ENCODE results near the gene ZNF684. TPM values are rescaled to one million over a fixed set of nuclear protein-coding genes. Genes with fewer than 3 reads are reported as not detected.

Gene ZNF684
- total RNA-seq, 4 donors from 2014 or later, result 2.3 to 11.5 (median 5.0) TPM

DNA sequence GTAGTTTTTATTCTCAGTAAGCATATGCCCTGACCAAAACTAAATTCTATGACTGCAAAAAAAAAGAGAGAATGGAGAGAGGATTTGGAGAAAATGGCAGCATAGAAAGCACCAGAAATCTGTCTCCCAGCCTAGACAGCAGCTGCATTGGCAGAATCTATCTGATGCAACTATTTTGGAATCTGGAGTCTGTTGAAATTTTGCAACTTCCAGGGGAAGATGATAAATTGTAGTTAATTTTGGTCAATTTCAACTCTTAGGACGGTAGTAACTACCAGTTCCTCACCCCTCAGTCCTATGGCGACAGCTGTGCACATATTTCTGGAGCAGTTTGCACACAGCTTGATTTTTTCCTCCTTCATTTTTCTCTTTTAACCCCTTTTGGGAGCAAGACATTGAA is 11.9 kb upstream of the ZNF684 start:
- Histone ChIP-seq H3K9me3 (peaks cover 0 to 17% (median 0%) of the 10 kb centered on the region in 3 donors), H3K27me3 (no peaks in the 10 kb centered on the region), H3K36me3 (peaks cover 0 to 19% of the 10 kb centered on the region in 2 donors), H3K4me1 (no peaks in the 10 kb centered on the region), H3K27ac (no peak overlapping the region), H3K4me3 (no peak overlapping the region)
- WGBS, 2 donors (ENCODE audit: low coverage in 1 of 2), result 68 to 92% methylated on average over 2 of the region's 2 CpGs
- ATAC-seq, result no peak
- TF ChIP-seq POLR2A (IDR thresholded peaks at IDR 0.05) (no peak), POLR2AphosphoS5 (IDR thresholded peaks at IDR 0.05) (no peak), EP300 (IDR thresholded peaks at IDR 0.05) (no peak)
- TF ChIP-seq, protein P1, sequence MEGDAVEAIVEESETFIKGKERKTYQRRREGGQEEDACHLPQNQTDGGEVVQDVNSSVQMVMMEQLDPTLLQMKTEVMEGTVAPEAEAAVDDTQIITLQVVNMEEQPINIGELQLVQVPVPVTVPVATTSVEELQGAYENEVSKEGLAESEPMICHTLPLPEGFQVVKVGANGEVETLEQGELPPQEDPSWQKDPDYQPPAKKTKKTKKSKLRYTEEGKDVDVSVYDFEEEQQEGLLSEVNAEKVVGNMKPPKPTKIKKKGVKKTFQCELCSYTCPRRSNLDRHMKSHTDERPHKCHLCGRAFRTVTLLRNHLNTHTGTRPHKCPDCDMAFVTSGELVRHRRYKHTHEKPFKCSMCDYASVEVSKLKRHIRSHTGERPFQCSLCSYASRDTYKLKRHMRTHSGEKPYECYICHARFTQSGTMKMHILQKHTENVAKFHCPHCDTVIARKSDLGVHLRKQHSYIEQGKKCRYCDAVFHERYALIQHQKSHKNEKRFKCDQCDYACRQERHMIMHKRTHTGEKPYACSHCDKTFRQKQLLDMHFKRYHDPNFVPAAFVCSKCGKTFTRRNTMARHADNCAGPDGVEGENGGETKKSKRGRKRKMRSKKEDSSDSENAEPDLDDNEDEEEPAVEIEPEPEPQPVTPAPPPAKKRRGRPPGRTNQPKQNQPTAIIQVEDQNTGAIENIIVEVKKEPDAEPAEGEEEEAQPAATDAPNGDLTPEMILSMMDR (IDR thresholded peaks at IDR 0.05), result no peak

DNA sequence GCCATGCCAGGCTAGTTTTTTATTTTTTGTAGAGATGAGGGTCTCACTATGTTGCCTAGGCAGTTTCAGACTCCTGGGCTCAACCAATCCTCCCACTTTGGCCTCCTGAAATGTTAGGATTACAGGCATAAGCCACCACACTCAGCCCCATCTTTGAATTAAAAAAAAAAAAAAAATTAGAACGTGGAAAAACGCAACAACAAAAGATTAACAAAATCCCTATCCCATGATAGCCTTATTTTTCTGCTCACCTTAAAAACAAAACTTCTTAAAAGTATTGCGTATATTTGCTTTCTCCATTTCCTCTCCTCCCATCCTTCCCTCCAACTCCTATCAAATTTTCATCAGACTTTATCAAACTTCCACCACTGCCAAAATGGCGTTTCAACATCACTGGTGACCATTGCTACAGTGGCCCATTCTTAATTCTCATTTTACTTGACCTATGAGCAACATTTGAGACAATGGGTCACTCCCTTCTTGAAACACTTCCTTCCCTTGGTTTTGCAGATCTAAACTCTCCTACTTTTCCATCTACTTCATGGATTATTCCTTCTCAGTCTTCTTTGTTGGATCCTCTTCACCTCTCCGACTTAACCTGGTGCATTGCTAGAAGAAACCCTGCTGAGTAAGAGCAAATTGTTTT is 579 bp upstream of the ZNF684 start:
- Histone ChIP-seq H3K4me3 (peak overlapping the region; percentile 61 to 87), H3K27me3 (no peaks in the 10 kb centered on the region), H3K4me1 (peaks cover 6 to 15% (median 10%) of the 10 kb centered on the region in 3 donors), H3K9me3 (no peaks in the 10 kb centered on the region), H3K27ac (peak overlapping the region; percentile 79 to 90 (median 85)), H3K36me3 (peaks cover 0 to 3% of the 10 kb centered on the region in 2 donors)
- TF ChIP-seq, protein P1 (IDR thresholded peaks at IDR 0.05), result no peak
- no peak for TF ChIP-seq POLR2A (IDR thresholded peaks at IDR 0.05)
- TF ChIP-seq POLR2AphosphoS5 (IDR thresholded peaks at IDR 0.05), result no peak
- TF ChIP-seq EP300 (IDR thresholded peaks at IDR 0.05), result no peak
- peak; percentile 42 for ATAC-seq
- WGBS, 2 donors (ENCODE audit: low coverage in 1 of 2), result 19 to 35% methylated on average over 5 of the region's 5 CpGs

DNA sequence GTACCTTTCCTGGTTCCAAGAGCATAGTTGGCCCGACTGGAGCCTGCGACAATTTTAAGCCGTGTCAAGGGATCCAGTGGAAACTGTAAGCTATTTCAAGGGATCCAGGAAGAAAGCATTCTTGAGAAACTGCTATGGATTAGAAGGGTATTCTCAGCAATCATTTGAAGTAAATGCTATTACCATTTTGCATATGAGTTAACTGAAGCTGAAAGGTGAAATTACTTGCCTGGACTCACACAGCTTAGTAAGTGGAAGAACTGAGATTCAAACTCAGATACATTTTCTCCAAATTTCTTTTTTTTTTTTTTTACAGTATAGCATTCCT is 589 bp downstream of the ZNF684 start:
- Histone ChIP-seq H3K27ac (peak overlapping the region; percentile 79 to 90 (median 85)), H3K9me3 (no peaks in the 10 kb centered on the region), H3K36me3 (peaks cover 0 to 4% of the 10 kb centered on the region in 2 donors), H3K4me1 (peaks cover 6 to 15% (median 10%) of the 10 kb centered on the region in 3 donors), H3K4me3 (peak overlapping the region; percentile 61 to 87), H3K27me3 (no peaks in the 10 kb centered on the region)
- no peak for TF ChIP-seq EP300 (IDR thresholded peaks at IDR 0.05)
- TF ChIP-seq POLR2AphosphoS5 (IDR thresholded peaks at IDR 0.05), result no peak
- TF ChIP-seq, protein P1 (IDR thresholded peaks at IDR 0.05), result no peak
- TF ChIP-seq POLR2A (IDR thresholded peaks at IDR 0.05), result no peak
- ATAC-seq, result no peak
- 0 to 6% methylated on average over 3 of the region's 3 CpGs for WGBS, 2 donors (ENCODE audit: low coverage in 1 of 2)

DNA sequence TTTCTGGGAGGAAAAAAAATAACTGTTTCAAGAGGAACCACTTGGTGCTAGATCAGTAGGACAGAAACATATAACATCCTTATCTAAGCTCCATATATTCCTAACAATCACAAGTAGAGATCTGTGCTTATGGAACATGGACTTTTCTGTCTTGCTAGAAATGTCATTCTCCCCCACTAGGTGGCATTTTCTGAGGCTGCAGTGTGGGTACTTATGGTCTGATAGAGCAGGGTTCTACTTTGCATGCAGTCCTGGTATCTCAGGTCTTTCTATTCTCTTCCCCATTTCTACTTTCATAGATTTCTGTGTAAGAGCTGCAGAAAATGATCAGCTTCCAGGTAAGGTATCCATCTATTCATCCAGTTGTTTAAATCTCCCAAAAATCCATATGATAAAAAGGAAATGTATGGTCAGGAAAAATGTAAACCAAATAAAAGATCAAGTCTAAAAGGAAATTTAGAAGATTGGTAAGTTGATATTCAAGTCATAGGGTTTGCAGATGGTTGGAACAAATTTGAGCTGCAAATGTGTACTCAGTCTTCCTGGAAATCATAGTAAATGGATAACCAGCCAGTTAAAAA is 1.5 kb downstream of the ZNF684 start:
- Histone ChIP-seq H3K27ac (no peak overlapping the region), H3K36me3 (peaks cover 0 to 9% of the 10 kb centered on the region in 2 donors), H3K9me3 (no peaks in the 10 kb centered on the region), H3K4me3 (no peak overlapping the region), H3K27me3 (no peaks in the 10 kb centered on the region), H3K4me1 (peaks cover 6 to 15% (median 10%) of the 10 kb centered on the region in 3 donors)
- no peak for ATAC-seq
- no peak for TF ChIP-seq POLR2AphosphoS5 (IDR thresholded peaks at IDR 0.05)
- TF ChIP-seq, protein P1 (IDR thresholded peaks at IDR 0.05), result peak; percentile 34 to 54 (median 34)

DNA sequence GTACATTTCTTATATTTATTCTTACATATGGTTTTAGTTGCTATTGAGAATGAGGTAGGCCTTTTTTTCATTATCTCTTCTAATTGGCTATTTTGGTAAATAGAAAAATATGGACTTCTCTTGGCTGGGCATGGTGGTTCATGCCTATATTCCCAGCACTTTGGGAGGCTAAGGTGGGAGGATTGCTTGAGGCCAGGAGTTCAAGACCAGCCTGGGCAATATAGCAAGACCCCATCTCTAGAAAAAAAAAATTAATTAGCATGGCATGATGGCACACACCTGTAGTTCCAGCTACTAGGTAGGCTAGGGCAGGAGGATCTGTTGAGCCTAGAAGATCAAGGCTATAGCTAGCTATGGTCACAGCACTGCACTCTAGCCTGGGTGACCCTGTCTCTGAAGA is 3.2 kb downstream of the ZNF684 start:
- peaks cover 0 to 9% of the 10 kb centered on the region in 2 donors for H3K36me3 ChIP-seq
- ATAC-seq, result no peak
- no peak overlapping the region for H3K27ac ChIP-seq
- H3K27me3 ChIP-seq, result no peaks in the 10 kb centered on the region
- peaks cover 6 to 15% (median 10%) of the 10 kb centered on the region in 3 donors for H3K4me1 ChIP-seq
- H3K4me3 ChIP-seq, result no peak overlapping the region
- TF ChIP-seq EP300 (IDR thresholded peaks at IDR 0.05) (no peak), POLR2A (IDR thresholded peaks at IDR 0.05) (no peak), POLR2AphosphoS5 (IDR thresholded peaks at IDR 0.05) (no peak)
- TF ChIP-seq, protein P1 (IDR thresholded peaks at IDR 0.05), result no peak
- no peaks in the 10 kb centered on the region for H3K9me3 ChIP-seq

Data from gastroesophageal sphincter (tissue), 4 donors.